Liver (tissue), 3 donors: ENCODE results near the gene SDHB.

ENCODE experiments used
- EGR1 ChIP-seq, 2 donors: IDR thresholded peaks; 2 replicates each; pipeline ENCODE4 v1.6.1; 2016 to 2018; ENCODE audit warnings: antibody characterized with exemption in 2 of 2, low read depth in 2 of 2
- FOXA1 ChIP-seq: IDR thresholded peaks from 2 replicates; pipeline ENCODE4 v1.6.1; 2016; ENCODE audit warnings: antibody characterized with exemption
- GABPA ChIP-seq, 2 donors: IDR thresholded peaks in 1 of 2; conservative IDR thresholded peaks in 1 of 2; 2 replicates each; pipeline ENCODE4 v1.6.1; 2016; ENCODE audit warnings: antibody characterized with exemption in 2 of 2, mild to moderate bottlenecking in 1 of 2, moderate library complexity in 1 of 2
- RAD21 ChIP-seq, 2 donors: IDR thresholded peaks; 2 replicates each; pipeline ENCODE4 v1.6.1; 2016; ENCODE audit warnings: antibody characterized with exemption in 2 of 2, mild to moderate bottlenecking in 2 of 2
- RXRA ChIP-seq, 2 donors: IDR thresholded peaks; 2 replicates each; pipeline ENCODE4 v1.6.1; 2017 to 2018; ENCODE audit warnings: antibody characterized with exemption in 2 of 2, mild to moderate bottlenecking in 1 of 2
- SP1 ChIP-seq: IDR thresholded peaks from 2 replicates; pipeline ENCODE4 v1.6.1; 2018; ENCODE audit warnings: antibody characterized with exemption, mild to moderate bottlenecking
- TAF1 ChIP-seq: conservative IDR thresholded peaks from 2 replicates; pipeline ENCODE4 v1.6.1; 2016; ENCODE audit warnings: antibody characterized with exemption, mild to moderate bottlenecking
- YY1 ChIP-seq: IDR thresholded peaks from 2 replicates; pipeline ENCODE4 v1.6.1; 2016; ENCODE audit warnings: antibody characterized with exemption, mild to moderate bottlenecking
- ZBTB33 ChIP-seq: IDR thresholded peaks from 2 replicates; pipeline ENCODE4 v1.6.1; 2016; ENCODE audit warnings: antibody characterized with exemption
- TF ChIP-seq, protein P1 (sequence below): fragments of 150-350 bp; IDR thresholded peaks from 2 replicates; pipeline ENCODE4 v1.5.1; 2017; ENCODE audit warnings: improper control_type of control experiment, low read depth, low read length; ENCODE audit not compliant: missing input control
- TF ChIP-seq, protein P2 (sequence below): IDR thresholded peaks from 2 replicates; pipeline ENCODE4 v1.6.1; 2016; ENCODE audit warnings: antibody characterized with exemption
- TF ChIP-seq, protein P3 (sequence below): IDR thresholded peaks from 2 replicates; pipeline ENCODE4 v1.6.1; 2016; ENCODE audit warnings: antibody characterized with exemption
- TF ChIP-seq, protein P4 (sequence below): IDR thresholded peaks from 2 replicates; pipeline ENCODE4 v1.6.1; 2016; ENCODE audit warnings: antibody characterized with exemption, mild to moderate bottlenecking
- donor health status: healthy.
- donor health status: healthy.

DNA sequence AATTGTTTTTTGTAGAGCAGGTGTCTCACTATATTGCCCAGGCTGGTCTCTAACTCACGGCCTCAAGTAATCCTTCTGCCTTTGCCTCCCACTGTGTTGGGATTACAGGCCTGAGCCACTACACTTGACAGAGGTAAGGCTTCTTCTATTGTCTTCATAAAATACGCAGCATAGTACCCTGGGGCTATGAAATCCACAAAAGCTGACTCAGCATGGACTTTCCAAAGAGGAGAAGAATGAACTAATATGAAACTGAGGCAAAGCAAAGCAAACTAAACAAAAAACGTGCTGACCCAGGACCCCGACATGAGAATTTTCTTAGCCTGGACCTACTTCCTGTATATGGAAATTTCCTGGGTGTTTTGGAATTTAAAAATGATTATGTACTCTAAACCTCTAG lies 23.6 kb downstream of the SDHB start:
- TF ChIP-seq, protein P1, sequence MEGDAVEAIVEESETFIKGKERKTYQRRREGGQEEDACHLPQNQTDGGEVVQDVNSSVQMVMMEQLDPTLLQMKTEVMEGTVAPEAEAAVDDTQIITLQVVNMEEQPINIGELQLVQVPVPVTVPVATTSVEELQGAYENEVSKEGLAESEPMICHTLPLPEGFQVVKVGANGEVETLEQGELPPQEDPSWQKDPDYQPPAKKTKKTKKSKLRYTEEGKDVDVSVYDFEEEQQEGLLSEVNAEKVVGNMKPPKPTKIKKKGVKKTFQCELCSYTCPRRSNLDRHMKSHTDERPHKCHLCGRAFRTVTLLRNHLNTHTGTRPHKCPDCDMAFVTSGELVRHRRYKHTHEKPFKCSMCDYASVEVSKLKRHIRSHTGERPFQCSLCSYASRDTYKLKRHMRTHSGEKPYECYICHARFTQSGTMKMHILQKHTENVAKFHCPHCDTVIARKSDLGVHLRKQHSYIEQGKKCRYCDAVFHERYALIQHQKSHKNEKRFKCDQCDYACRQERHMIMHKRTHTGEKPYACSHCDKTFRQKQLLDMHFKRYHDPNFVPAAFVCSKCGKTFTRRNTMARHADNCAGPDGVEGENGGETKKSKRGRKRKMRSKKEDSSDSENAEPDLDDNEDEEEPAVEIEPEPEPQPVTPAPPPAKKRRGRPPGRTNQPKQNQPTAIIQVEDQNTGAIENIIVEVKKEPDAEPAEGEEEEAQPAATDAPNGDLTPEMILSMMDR = no peak
- TF ChIP-seq, protein P2, sequence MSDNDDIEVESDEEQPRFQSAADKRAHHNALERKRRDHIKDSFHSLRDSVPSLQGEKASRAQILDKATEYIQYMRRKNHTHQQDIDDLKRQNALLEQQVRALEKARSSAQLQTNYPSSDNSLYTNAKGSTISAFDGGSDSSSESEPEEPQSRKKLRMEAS = no peak
- TF ChIP-seq TAF1 = no peak
- no peak for TF ChIP-seq EGR1 (IDR thresholded peaks at IDR 0.05; ENCODE audit: low read depth in 2 of 2)
- no peak for TF ChIP-seq ZBTB33
- TF ChIP-seq, protein P3, sequence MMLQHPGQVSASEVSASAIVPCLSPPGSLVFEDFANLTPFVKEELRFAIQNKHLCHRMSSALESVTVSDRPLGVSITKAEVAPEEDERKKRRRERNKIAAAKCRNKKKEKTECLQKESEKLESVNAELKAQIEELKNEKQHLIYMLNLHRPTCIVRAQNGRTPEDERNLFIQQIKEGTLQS = no peak
- TF ChIP-seq, protein P4, sequence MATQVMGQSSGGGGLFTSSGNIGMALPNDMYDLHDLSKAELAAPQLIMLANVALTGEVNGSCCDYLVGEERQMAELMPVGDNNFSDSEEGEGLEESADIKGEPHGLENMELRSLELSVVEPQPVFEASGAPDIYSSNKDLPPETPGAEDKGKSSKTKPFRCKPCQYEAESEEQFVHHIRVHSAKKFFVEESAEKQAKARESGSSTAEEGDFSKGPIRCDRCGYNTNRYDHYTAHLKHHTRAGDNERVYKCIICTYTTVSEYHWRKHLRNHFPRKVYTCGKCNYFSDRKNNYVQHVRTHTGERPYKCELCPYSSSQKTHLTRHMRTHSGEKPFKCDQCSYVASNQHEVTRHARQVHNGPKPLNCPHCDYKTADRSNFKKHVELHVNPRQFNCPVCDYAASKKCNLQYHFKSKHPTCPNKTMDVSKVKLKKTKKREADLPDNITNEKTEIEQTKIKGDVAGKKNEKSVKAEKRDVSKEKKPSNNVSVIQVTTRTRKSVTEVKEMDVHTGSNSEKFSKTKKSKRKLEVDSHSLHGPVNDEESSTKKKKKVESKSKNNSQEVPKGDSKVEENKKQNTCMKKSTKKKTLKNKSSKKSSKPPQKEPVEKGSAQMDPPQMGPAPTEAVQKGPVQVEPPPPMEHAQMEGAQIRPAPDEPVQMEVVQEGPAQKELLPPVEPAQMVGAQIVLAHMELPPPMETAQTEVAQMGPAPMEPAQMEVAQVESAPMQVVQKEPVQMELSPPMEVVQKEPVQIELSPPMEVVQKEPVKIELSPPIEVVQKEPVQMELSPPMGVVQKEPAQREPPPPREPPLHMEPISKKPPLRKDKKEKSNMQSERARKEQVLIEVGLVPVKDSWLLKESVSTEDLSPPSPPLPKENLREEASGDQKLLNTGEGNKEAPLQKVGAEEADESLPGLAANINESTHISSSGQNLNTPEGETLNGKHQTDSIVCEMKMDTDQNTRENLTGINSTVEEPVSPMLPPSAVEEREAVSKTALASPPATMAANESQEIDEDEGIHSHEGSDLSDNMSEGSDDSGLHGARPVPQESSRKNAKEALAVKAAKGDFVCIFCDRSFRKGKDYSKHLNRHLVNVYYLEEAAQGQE = no peak
- TF ChIP-seq YY1 = no peak
- no peak for TF ChIP-seq GABPA (IDR thresholded peaks at IDR 0.05 in 1 of 2, conservative IDR thresholded peaks at IDR 0.05 in 1 of 2)
- TF ChIP-seq SP1 = no peak
- no peak for TF ChIP-seq FOXA1
- no peak for TF ChIP-seq RXRA (IDR thresholded peaks at IDR 0.05)
- TF ChIP-seq RAD21 (IDR thresholded peaks at IDR 0.05) = no peak
